ENCODE measurements around the gene MUC13. TPM values are rescaled to one million over a fixed set of nuclear protein-coding genes. Genes with fewer than 3 reads are reported as not detected.

The MUC13 gene
- under 1 TPM in 2 of 3 donors, not detected in 1; 0.05 to 0.10 TPM for total RNA-seq

GRCh38 chr3:124934577-124934976 lies at the start of gene MUC13:
Gene MUC13, minus strand, starts transcription at chr3:124934751. Its CDS starts 39 bp downstream, at chr3:124934712.
- no peaks in the 10 kb centered on the region for H3K36me3 Mint-ChIP-seq (ENCODE audit: insufficient read depth)
- ATAC-seq (no peak), DNase-seq (no peak)
- no peaks in the 10 kb centered on the region for H3K4me1 Mint-ChIP-seq (ENCODE audit: low read depth)
- peaks cover 20% of the 10 kb centered on the region for H3K27me3 Mint-ChIP-seq (ENCODE audit: low read depth)
- H3K4me3 Mint-ChIP-seq, result no peak within 1 kb of the TSS
- H3K9me3 Mint-ChIP-seq, result no peaks in the 10 kb centered on the region

GRCh38 chr3:124982855-124983254 lies 48.3 kb upstream of the MUC13 start:
- Mint-ChIP-seq H3K27me3 (ENCODE audit: low read depth) (no peaks in the 10 kb centered on the region), H3K4me1 (ENCODE audit: low read depth) (no peaks in the 10 kb centered on the region), H3K36me3 (ENCODE audit: insufficient read depth) (peaks cover 27% of the 10 kb centered on the region), H3K9me3 (no peaks in the 10 kb centered on the region), H3K4me3 (no peak overlapping the region)
- no peak for DNase-seq
- no peak for ATAC-seq

- no peaks in the 10 kb centered on the region for H3K4me1 Mint-ChIP-seq (ENCODE audit: low read depth)
- DNase-seq, result no peak
- no peaks in the 10 kb centered on the region for H3K27me3 Mint-ChIP-seq (ENCODE audit: low read depth)
- peaks cover 32% of the 10 kb centered on the region for H3K36me3 Mint-ChIP-seq (ENCODE audit: insufficient read depth)
- no peak for ATAC-seq
- no peak overlapping the region for H3K4me3 Mint-ChIP-seq
- no peaks in the 10 kb centered on the region for H3K9me3 Mint-ChIP-seq
Observed at GRCh38 chr3:124981472-124981871, 46.9 kb upstream of the MUC13 start.

GRCh38 chr3:124978627-124979026 lies 44.1 kb upstream of the MUC13 start:
- ATAC-seq (no peak), DNase-seq (no peak)
- Mint-ChIP-seq H3K4me1 (ENCODE audit: low read depth) (no peaks in the 10 kb centered on the region), H3K27me3 (ENCODE audit: low read depth) (no peaks in the 10 kb centered on the region), H3K36me3 (ENCODE audit: insufficient read depth) (peaks cover 25% of the 10 kb centered on the region), H3K4me3 (no peak overlapping the region), H3K9me3 (no peaks in the 10 kb centered on the region)

GRCh38 chr3:124976383-124976782 lies 41.8 kb upstream of the MUC13 start:
- Mint-ChIP-seq H3K4me1 (ENCODE audit: low read depth) (no peaks in the 10 kb centered on the region), H3K4me3 (no peak overlapping the region), H3K36me3 (ENCODE audit: insufficient read depth) (peaks cover 16% of the 10 kb centered on the region), H3K9me3 (no peaks in the 10 kb centered on the region), H3K27me3 (ENCODE audit: low read depth) (no peaks in the 10 kb centered on the region)
- DNase-seq, result no peak
- ATAC-seq, result no peak

GRCh38 chr3:124974691-124975090 lies 40.1 kb upstream of the MUC13 start:
- ATAC-seq (no peak), DNase-seq (no peak)
- Mint-ChIP-seq H3K4me3 (no peak overlapping the region), H3K27me3 (ENCODE audit: low read depth) (no peaks in the 10 kb centered on the region), H3K4me1 (ENCODE audit: low read depth) (no peaks in the 10 kb centered on the region), H3K36me3 (ENCODE audit: insufficient read depth) (peaks cover 23% of the 10 kb centered on the region), H3K9me3 (no peaks in the 10 kb centered on the region)

- Mint-ChIP-seq H3K4me1 (ENCODE audit: low read depth) (no peaks in the 10 kb centered on the region), H3K27me3 (ENCODE audit: low read depth) (no peaks in the 10 kb centered on the region), H3K9me3 (no peaks in the 10 kb centered on the region), H3K36me3 (ENCODE audit: insufficient read depth) (peaks cover 27% of the 10 kb centered on the region), H3K4me3 (no peak overlapping the region)
- ATAC-seq, result no peak
- DNase-seq, result no peak
Observed at GRCh38 chr3:124973290-124973689, 38.7 kb upstream of the MUC13 start.

GRCh38 chr3:124972457-124972856 lies 37.9 kb upstream of the MUC13 start:
- no peaks in the 10 kb centered on the region for H3K9me3 Mint-ChIP-seq
- peaks cover 25% of the 10 kb centered on the region for H3K36me3 Mint-ChIP-seq (ENCODE audit: insufficient read depth)
- no peaks in the 10 kb centered on the region for H3K27me3 Mint-ChIP-seq (ENCODE audit: low read depth)
- DNase-seq (no peak), ATAC-seq (no peak)
- H3K4me1 Mint-ChIP-seq (ENCODE audit: low read depth), result no peaks in the 10 kb centered on the region
- H3K4me3 Mint-ChIP-seq, result no peak overlapping the region

GRCh38 chr3:124969963-124970722 lies 35.6 kb upstream of the MUC13 start:
- ATAC-seq, result no peak
- Mint-ChIP-seq H3K4me1 (ENCODE audit: low read depth) (no peaks in the 10 kb centered on the region), H3K27me3 (ENCODE audit: low read depth) (no peaks in the 10 kb centered on the region), H3K4me3 (no peak overlapping the region), H3K36me3 (ENCODE audit: insufficient read depth) (peaks cover 20% of the 10 kb centered on the region), H3K9me3 (no peaks in the 10 kb centered on the region)
- DNase-seq, result no peak

- peaks cover 18% of the 10 kb centered on the region for H3K36me3 Mint-ChIP-seq (ENCODE audit: insufficient read depth)
- DNase-seq, result no peak
- no peaks in the 10 kb centered on the region for H3K9me3 Mint-ChIP-seq
- H3K4me1 Mint-ChIP-seq (ENCODE audit: low read depth), result no peaks in the 10 kb centered on the region
- no peak overlapping the region for H3K4me3 Mint-ChIP-seq
- no peak for ATAC-seq
- no peaks in the 10 kb centered on the region for H3K27me3 Mint-ChIP-seq (ENCODE audit: low read depth)
Observed at GRCh38 chr3:124969190-124969589, 34.6 kb upstream of the MUC13 start.

GRCh38 chr3:124967964-124968363 lies 33.4 kb upstream of the MUC13 start:
- Mint-ChIP-seq H3K9me3 (no peaks in the 10 kb centered on the region), H3K4me1 (ENCODE audit: low read depth) (no peaks in the 10 kb centered on the region), H3K4me3 (no peak overlapping the region), H3K27me3 (ENCODE audit: low read depth) (no peaks in the 10 kb centered on the region), H3K36me3 (ENCODE audit: insufficient read depth) (peaks cover 18% of the 10 kb centered on the region)
- ATAC-seq, result no peak
- DNase-seq, result no peak

GRCh38 chr3:124966521-124967445 lies 32.2 kb upstream of the MUC13 start:
- no peak for ATAC-seq
- H3K4me3 Mint-ChIP-seq, result no peak overlapping the region
- no peaks in the 10 kb centered on the region for H3K9me3 Mint-ChIP-seq
- no peaks in the 10 kb centered on the region for H3K27me3 Mint-ChIP-seq (ENCODE audit: low read depth)
- peaks cover 15% of the 10 kb centered on the region for H3K36me3 Mint-ChIP-seq (ENCODE audit: insufficient read depth)
- no peak for DNase-seq
- H3K4me1 Mint-ChIP-seq (ENCODE audit: low read depth), result no peaks in the 10 kb centered on the region

- Mint-ChIP-seq H3K4me1 (ENCODE audit: low read depth) (no peaks in the 10 kb centered on the region), H3K36me3 (ENCODE audit: insufficient read depth) (peaks cover 10% of the 10 kb centered on the region), H3K4me3 (no peak overlapping the region), H3K27me3 (ENCODE audit: low read depth) (no peaks in the 10 kb centered on the region), H3K9me3 (no peaks in the 10 kb centered on the region)
- no peak for DNase-seq
- ATAC-seq, result no peak
Observed at GRCh38 chr3:124965413-124965812, 30.9 kb upstream of the MUC13 start.

- no peaks in the 10 kb centered on the region for H3K4me1 Mint-ChIP-seq (ENCODE audit: low read depth)
- no peaks in the 10 kb centered on the region for H3K9me3 Mint-ChIP-seq
- H3K4me3 Mint-ChIP-seq, result no peak overlapping the region
- peaks cover 4% of the 10 kb centered on the region for H3K36me3 Mint-ChIP-seq (ENCODE audit: insufficient read depth)
- no peaks in the 10 kb centered on the region for H3K27me3 Mint-ChIP-seq (ENCODE audit: low read depth)
- no peak for DNase-seq
- peak; percentile 43 to 90 for ATAC-seq
Observed at GRCh38 chr3:124964387-124964786, 29.8 kb upstream of the MUC13 start.

GRCh38 chr3:124963755-124964154 lies 29.2 kb upstream of the MUC13 start:
- H3K36me3 Mint-ChIP-seq (ENCODE audit: insufficient read depth), result peaks cover under 1% of the 10 kb centered on the region
- ATAC-seq (no peak), DNase-seq (no peak)
- no peaks in the 10 kb centered on the region for H3K9me3 Mint-ChIP-seq
- H3K4me3 Mint-ChIP-seq, result no peak overlapping the region
- no peaks in the 10 kb centered on the region for H3K27me3 Mint-ChIP-seq (ENCODE audit: low read depth)
- no peaks in the 10 kb centered on the region for H3K4me1 Mint-ChIP-seq (ENCODE audit: low read depth)

Data from activated T-cell treated with anti-CD3 and anti-CD28 coated beads, Interleukin-2, amount 50 U/mL, for 4 hours (primary cell).